IMR-90 (cell line): ENCODE data around the gene GLRX5. TPM values are rescaled to one million over a fixed set of nuclear protein-coding genes. Genes with fewer than 3 reads are reported as not detected.
A peak's percentile ranks its signal among the peaks of the same experiment; 100 is the strongest.

Experiments used
- ATAC-seq: fragments of 200-7000 bp; cut with Tn5 transposase; 2 replicates; pipeline ENCODE4 v1.9.1; 2020; ENCODE audit warnings: low read depth, mild to moderate bottlenecking, moderate library complexity
- BruUV-seq: library from RNA; stranded (reverse); fragments of 400-500 nt; replicated peaks from 2 replicates; lab custom pipeline; 2021; lab: Mats Ljungman, UMichigan
- CTCF ChIA-PET: fragments of 300-600 bp; formaldehyde crosslinking; extraction: SDS; loops from one replicate; lab custom pipeline; 2021; ENCODE audit warnings: antibody characterized with exemption; lab: Yijun Ruan, JAX
- POLR2A ChIA-PET: fragments of 300-600 bp; sonication (Branson Sonifier 250); formaldehyde crosslinking; loops from one replicate; lab custom pipeline; 2022; ENCODE audit warnings: antibody characterized with exemption; ENCODE audit not compliant: unreplicated experiment; lab: Charles Lee
- DNase-seq: peaks from one replicate; pipeline ENCODE4 v3.0.0; 2013
- H2AFZ ChIP-seq: replicated peaks from 2 replicates; pipeline ENCODE3; 2013; ENCODE audit warnings: low read length, mild to moderate bottlenecking; ENCODE audit not compliant: poor library complexity
- H2AK5ac ChIP-seq: 2 replicates; pipeline ENCODE4 v1.6.1; 2013; ENCODE audit warnings: low read depth, low read length, inconsistent platforms
- H2AK9ac ChIP-seq: replicated peaks from 2 replicates; pipeline ENCODE3; 2013; ENCODE audit warnings: mild to moderate bottlenecking, low read depth, low read length, moderate library complexity; ENCODE audit not compliant: poor library complexity
- H2BK120ac ChIP-seq: 2 replicates; pipeline ENCODE4 v1.6.1; 2013; ENCODE audit warnings: low read depth, low read length, inconsistent platforms
- H2BK15ac ChIP-seq: 3 replicates; pipeline ENCODE4 v1.6.1; 2013; ENCODE audit warnings: low read depth, low read length, inconsistent platforms
- H2BK20ac ChIP-seq: 2 replicates; pipeline ENCODE4 v1.6.1; 2013; ENCODE audit warnings: low read depth, mild to moderate bottlenecking, inconsistent platforms, low read length, moderate library complexity
- H2BK5ac ChIP-seq: 2 replicates; pipeline ENCODE4 v1.6.1; 2013; ENCODE audit warnings: mild to moderate bottlenecking, low read depth, low read length, inconsistent platforms; ENCODE audit not compliant: poor library complexity, severe bottlenecking
- H3K14ac ChIP-seq: replicated peaks from 2 replicates; pipeline ENCODE4 v1.6.1; 2013; ENCODE audit warnings: low read depth, low read length, inconsistent platforms
- H3K18ac ChIP-seq: 2 replicates; pipeline ENCODE4 v1.6.1; 2013; ENCODE audit warnings: low read depth, low read length, control low read depth
- H3K23ac ChIP-seq: 2 replicates; pipeline ENCODE4 v1.6.1; 2013; ENCODE audit warnings: low read depth, low read length, inconsistent platforms
- H3K27ac ChIP-seq: 2 replicates; pipeline ENCODE4 v1.5.1; 2013; ENCODE audit warnings: mild to moderate bottlenecking, control low read depth, low read length; ENCODE audit not compliant: insufficient read depth
- H3K27me3 ChIP-seq: 2 replicates; pipeline ENCODE4 v1.6.1; 2013; ENCODE audit warnings: low read length; ENCODE audit not compliant: control insufficient read depth, insufficient read depth
- H3K36me3 ChIP-seq: 2 replicates; pipeline ENCODE4 v1.6.1; 2013; ENCODE audit warnings: low read length, mixed read lengths; ENCODE audit not compliant: control insufficient read depth, insufficient read depth
- H3K4ac ChIP-seq: 2 replicates; pipeline ENCODE4 v1.6.1; 2013; ENCODE audit warnings: low read depth, low read length, inconsistent platforms
- H3K4me1 ChIP-seq: 2 replicates; pipeline ENCODE4 v1.6.1; 2013; ENCODE audit warnings: low read length, mixed read lengths; ENCODE audit not compliant: control insufficient read depth, insufficient read depth
- H3K4me2 ChIP-seq: 2 replicates; pipeline ENCODE4 v1.6.1; 2013; ENCODE audit warnings: low read depth, mild to moderate bottlenecking, control low read depth, low read length, moderate library complexity
- H3K4me3 ChIP-seq: 2 replicates; pipeline ENCODE4 v1.5.1; 2013; ENCODE audit warnings: low read depth, mild to moderate bottlenecking, control low read depth, low read length, moderate library complexity; ENCODE audit not compliant: insufficient read depth
- H3K56ac ChIP-seq: 2 replicates; pipeline ENCODE4 v1.6.1; 2013; ENCODE audit warnings: low read length, inconsistent platforms; ENCODE audit not compliant: insufficient read depth; ENCODE audit errors: extremely low read depth
- H3K79me1 ChIP-seq, 2 experiments: 2 replicates each; pipeline ENCODE4 v1.6.1; 2013; ENCODE audit warnings: low read length in 2 of 2, inconsistent platforms in 1 of 2, low read depth in 1 of 2
- H3K9ac ChIP-seq: 2 replicates; pipeline ENCODE4 v1.6.1; 2013; ENCODE audit warnings: low read depth, low read length, control low read depth
- H3K9me1 ChIP-seq: 2 replicates; pipeline ENCODE4 v1.6.1; 2013; ENCODE audit warnings: low read length, inconsistent platforms; ENCODE audit not compliant: insufficient read depth
- H3K9me3 ChIP-seq: 2 replicates; pipeline ENCODE4 v1.6.1; 2013; ENCODE audit warnings: low read length; ENCODE audit not compliant: control insufficient read depth, insufficient read depth
- H4K20me1 ChIP-seq: 2 replicates; pipeline ENCODE4 v1.6.1; 2013; ENCODE audit warnings: low read length, inconsistent platforms; ENCODE audit not compliant: insufficient read depth
- H4K5ac ChIP-seq: 2 replicates; pipeline ENCODE4 v1.6.1; 2013; ENCODE audit warnings: mild to moderate bottlenecking, low read depth, low read length, control low read depth
- H4K8ac ChIP-seq, 2 experiments: 2 replicates each; pipeline ENCODE4 v1.6.1; 2013; ENCODE audit warnings: low read depth in 2 of 2, low read length in 2 of 2, control low read depth in 1 of 2, inconsistent platforms in 1 of 2
- H4K91ac ChIP-seq: 2 replicates; pipeline ENCODE4 v1.6.1; 2013; ENCODE audit warnings: low read depth, low read length, inconsistent platforms; ENCODE audit not compliant: insufficient read depth
- BHLHE40 ChIP-seq: fragments of 150-350 bp; IDR thresholded peaks from 2 replicates; pipeline ENCODE4 v1.6.1; 2016; ENCODE audit warnings: mild to moderate bottlenecking, low read depth, low read length
- FOS ChIP-seq: fragments of 150-350 bp; IDR thresholded peaks from 2 replicates; pipeline ENCODE4 v1.6.1; 2016; ENCODE audit warnings: low read depth, low read length
- NFE2L2 ChIP-seq: fragments of 150-350 bp; IDR thresholded peaks from 2 replicates; pipeline ENCODE4 v1.6.1; 2016; ENCODE audit warnings: low read depth, mild to moderate bottlenecking, low read length
- RFX5 ChIP-seq: IDR thresholded peaks from 2 replicates; pipeline ENCODE4 v1.8.0; 2012; ENCODE audit warnings: low read depth, mild to moderate bottlenecking, low read length, moderate library complexity
- SMC3 ChIP-seq: fragments of 150-350 bp; IDR thresholded peaks from 2 replicates; pipeline ENCODE4 v1.6.1; 2016; ENCODE audit warnings: low read depth, mild to moderate bottlenecking, antibody characterized with exemption, low read length, moderate library complexity
- WGBS, 2 experiments: methylation state at CpG; one replicate each; pipeline versions ENCODE4 v1.1.5 to v1.1.7; 2013; ENCODE audit warnings: missing lambda C conversion rate in 2 of 2; ENCODE audit not compliant: insufficient read length in 1 of 2; ENCODE audit errors: extremely low coverage in 2 of 2; 5-methylcytosine and 5-hydroxymethylcytosine counted together
- dilution Hi-C: fragments of 300-500 bp; cut with HindIII; formaldehyde crosslinking; loops from one replicate; pipeline ENCODE4 v1.14.3; 2018; ENCODE audit warnings: low sequenced_read_pairs; ENCODE audit not compliant: unreplicated experiment
- in situ Hi-C: fragments of 300-500 bp; cut with MboI; formaldehyde crosslinking; loops from 3 replicates; pipeline ENCODE4 v1.14.3; 2019; ENCODE audit warnings: low sequenced_read_pairs, inconsistent platforms, mixed read lengths
- intact Hi-C: fragments of 100-400 bp; cut with micrococcal nuclease; formaldehyde crosslinking; loops from 2 replicates; pipeline ENCODE4 v1.10.0; 2022
- polyA plus RNA-seq, 3 experiments: library from polyadenylated mRNA; depleted of rRNA; stranded (reverse); fragments of >200 nt; gene quantifications; 2 replicates each; pipeline ENCODE4 v1.2.3, GENCODE V29; 2012; ENCODE audit warnings: low replicate concordance in 1 of 3
- total RNA-seq: library from RNA; depleted of rRNA; stranded (reverse); fragments of >200 nt; gene quantifications from 2 replicates; pipeline ENCODE4 v1.2.3, GENCODE V29; 2012
- TF ChIP-seq, protein P1 (sequence below): fragments of 150-350 bp; IDR thresholded peaks from 2 replicates; pipeline ENCODE4 v1.6.1; 2016; ENCODE audit warnings: low read depth, mild to moderate bottlenecking, low read length, moderate library complexity, borderline replicate concordance

GLRX5 gene
- total and polyA plus RNA-seq, 2 of the 4 experiments (the other 2 are of a cell fraction), result 32.4 to 40.4 TPM

DNA sequence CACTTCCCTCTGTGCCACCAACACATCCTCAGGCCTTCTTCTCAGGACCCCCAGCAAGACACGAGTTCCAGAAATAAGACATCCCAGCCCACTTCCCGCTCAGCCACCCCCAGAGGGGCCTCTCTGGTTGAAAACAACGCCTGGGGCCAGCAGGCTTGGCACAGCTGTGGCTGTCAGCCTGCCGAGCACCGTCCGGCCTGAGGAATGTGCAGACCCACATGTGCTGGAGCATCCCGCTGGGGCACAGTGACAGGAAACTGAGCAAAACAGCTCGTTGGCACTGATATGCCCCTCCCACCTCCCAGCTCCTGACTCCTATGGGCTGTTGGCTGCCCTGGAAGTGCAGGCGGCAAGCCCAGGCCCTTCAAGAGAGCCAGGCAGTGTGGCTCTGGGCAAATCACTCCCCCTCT, 19.8 kb upstream of the GLRX5 start:
- H3K9me1 ChIP-seq, result peaks cover 22% of the 10 kb centered on the region
- peaks cover 30% of the 10 kb centered on the region for H3K4me1 ChIP-seq
- peak overlapping the region; percentile 75 for H2AK5ac ChIP-seq
- H2BK5ac ChIP-seq, result no peak overlapping the region
- peak overlapping the region; percentile 68 for H2AFZ ChIP-seq
- WGBS, 2 experiments, result 17% methylated on average over 1 of the region's 9 CpGs; no CpG with 5 or more reads in 1 of the 2 experiments
- no peak overlapping the region for H3K56ac ChIP-seq
- 0 out of 2 replicates have a peak overlapping the region, but pooled peaks have one; percentile 3 for H3K4me3 ChIP-seq
- peak overlapping the region in 1 of 2 experiments; percentile 52; a peak in 1 of 4 replicates for H4K8ac ChIP-seq
- H3K36me3 ChIP-seq, result no peaks in the 10 kb centered on the region
- peak overlapping the region; percentile 47 for H2AK9ac ChIP-seq
- 0 out of 2 replicates have a peak overlapping the region, but pooled peaks have one; percentile 26 for H3K9ac ChIP-seq
- H3K14ac ChIP-seq, result peak overlapping the region; percentile 89; the same call in 1 of the 2 replicates
- H3K4me2 ChIP-seq, result peak overlapping the region; percentile 75
- in situ Hi-C loops (loop anchor here (25.0 kb wide), 1 partner anchor 378 kb away; no protein-coding TSS in a partner anchor), intact Hi-C loops (no loop called here), dilution Hi-C loops (no loop called here)
- ChIA-PET POLR2A (no interaction called here), CTCF (interaction anchor here (0.9 to 2.3 kb wide), 2 partner anchors 12 to 73 kb away, joined by 3 to 7 read pairs; no protein-coding TSS in a partner anchor)
- no peak overlapping the region; the same call in 2 of the 3 replicates for H2BK15ac ChIP-seq
- no peak overlapping the region for H2BK20ac ChIP-seq
- peaks cover 6 to 45% of the 10 kb centered on the region in 2 experiments; a peak in 3 of 4 replicates for H3K79me1 ChIP-seq
- H3K4ac ChIP-seq, result peak overlapping the region; percentile 60
- no peak overlapping the region for H4K5ac ChIP-seq
- no peaks in the 10 kb centered on the region for H3K9me3 ChIP-seq
- ATAC-seq (peak; percentile 2), DNase-seq (no peak)
- no peak overlapping the region for H4K91ac ChIP-seq
- no peaks in the 10 kb centered on the region for H3K27me3 ChIP-seq
- no peak overlapping the region for H3K27ac ChIP-seq
- peak overlapping the region; percentile 71 for H3K23ac ChIP-seq
- TF ChIP-seq BHLHE40 (no peak), RFX5 (no peak), FOS (no peak), NFE2L2 (no peak), SMC3 (no peak)
- TF ChIP-seq, protein P1, sequence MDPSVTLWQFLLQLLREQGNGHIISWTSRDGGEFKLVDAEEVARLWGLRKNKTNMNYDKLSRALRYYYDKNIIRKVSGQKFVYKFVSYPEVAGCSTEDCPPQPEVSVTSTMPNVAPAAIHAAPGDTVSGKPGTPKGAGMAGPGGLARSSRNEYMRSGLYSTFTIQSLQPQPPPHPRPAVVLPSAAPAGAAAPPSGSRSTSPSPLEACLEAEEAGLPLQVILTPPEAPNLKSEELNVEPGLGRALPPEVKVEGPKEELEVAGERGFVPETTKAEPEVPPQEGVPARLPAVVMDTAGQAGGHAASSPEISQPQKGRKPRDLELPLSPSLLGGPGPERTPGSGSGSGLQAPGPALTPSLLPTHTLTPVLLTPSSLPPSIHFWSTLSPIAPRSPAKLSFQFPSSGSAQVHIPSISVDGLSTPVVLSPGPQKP, result no peak
- no peaks in the 10 kb centered on the region; the same call in 1 of the 2 replicates for H4K20me1 ChIP-seq
- BruUV-seq, result no TSS peak
- H3K18ac ChIP-seq, result no peak overlapping the region
- H2BK120ac ChIP-seq, result peak overlapping the region; percentile 29
